Activated CD4-positive, alpha-beta T cell treated with anti-CD3 and anti-CD28 coated beads, Interleukin-2, amount 50 U/mL, for 4 hours (primary cell): ENCODE data around the gene C1orf35.

Experiments used
- DNase-seq, 2 experiments: peaks; one replicate each; pipeline ENCODE4 v3.0.0-alpha.2; 2020

The C1orf35 gene

GRCh38 chr1:228109073-228109961, 6.2 kb upstream of the C1orf35 start, which contains the start of gene MRPL55:
Gene MRPL55 (minus strand): TSS chr1:228109299. CDS start chr1:228108260, 1,039 bp downstream.
- DNase-seq = peak; percentile 96 to 97

- DNase-seq = no peak
Observed at GRCh38 chr1:228108742-228109072, 5.6 kb upstream of the C1orf35 start.

GRCh38 chr1:228108055-228108690, 5.0 kb upstream of the C1orf35 start:
- no peak for DNase-seq

GRCh38 chr1:228107636-228108035, 4.5 kb upstream of the C1orf35 start:
- no peak for DNase-seq

GRCh38 chr1:228106800-228107054, 3.6 kb upstream of the C1orf35 start:
- no peak for DNase-seq

- no peak for DNase-seq
Observed at GRCh38 chr1:228105996-228106799, 3.1 kb upstream of the C1orf35 start.

GRCh38 chr1:228105270-228105995, 2.3 kb upstream of the C1orf35 start:
- no peak for DNase-seq

GRCh38 chr1:228104526-228105269, 1.6 kb upstream of the C1orf35 start:
- DNase-seq = no peak

GRCh38 chr1:228101994-228102790, 933 bp downstream of the C1orf35 start:
- peak; percentile 53 for DNase-seq

- no peak for DNase-seq
Observed at GRCh38 chr1:228101614-228101993, 1.5 kb downstream of the C1orf35 start.

- DNase-seq = no peak
Observed at GRCh38 chr1:228100822-228101613, 2.1 kb downstream of the C1orf35 start.

GRCh38 chr1:228099331-228099732, 3.8 kb downstream of the C1orf35 start:
- DNase-seq = no peak

GRCh38 chr1:228098323-228098931, 4.7 kb downstream of the C1orf35 start:
- DNase-seq = no peak

GRCh38 chr1:228097333-228098081, 5.6 kb downstream of the C1orf35 start:
- no peak for DNase-seq

GRCh38 chr1:228096416-228097332, 6.5 kb downstream of the C1orf35 start:
- DNase-seq = no peak

GRCh38 chr1:228095938-228096337, 7.2 kb downstream of the C1orf35 start:
- no peak for DNase-seq

- DNase-seq = no peak
Observed at GRCh38 chr1:228095161-228095560, 8.0 kb downstream of the C1orf35 start.

- no peak for DNase-seq
Observed at GRCh38 chr1:228094432-228095016, 8.6 kb downstream of the C1orf35 start.
